ENCODE measurements around the gene PATL2.
"Not testable (repeated sequence)": the region's sequence is repeated elsewhere in the genome, so short reads cannot be mapped to it uniquely, and the experiment has no call there.

The PATL2 gene

GRCh38 chr15:44727485-44728231 lies 16.5 kb upstream of the PATL2 start:
- Histone ChIP-seq H3K4me3 (no peak overlapping the region; the same call in 1 of the 2 replicates), H3K36me3 (replicated peaks) (peaks cover 10% of the 10 kb centered on the region), H3K27me3 (ENCODE audit: low read depth) (no peaks in the 10 kb centered on the region), H3K9me3 (no peaks in the 10 kb centered on the region), H3K4me1 (peaks cover 8% of the 10 kb centered on the region)
- DNase-seq (ENCODE audit: low spot score in 2 of 2) = no peak
- in situ Hi-C loops (cut with MboI; ENCODE audit: low sequenced_read_pairs) = no loop called here

GRCh38 chr15:44726568-44727484 lies 15.7 kb upstream of the PATL2 start:
- in situ Hi-C loops (cut with MboI; ENCODE audit: low sequenced_read_pairs) = no loop called here
- Histone ChIP-seq H3K9me3 (no peaks in the 10 kb centered on the region), H3K27me3 (ENCODE audit: low read depth) (no peaks in the 10 kb centered on the region), H3K4me3 (no peak overlapping the region), H3K4me1 (peaks cover 8% of the 10 kb centered on the region), H3K36me3 (replicated peaks) (peaks cover 5% of the 10 kb centered on the region)
- DNase-seq (ENCODE audit: low spot score in 2 of 2) = no peak

DNA sequence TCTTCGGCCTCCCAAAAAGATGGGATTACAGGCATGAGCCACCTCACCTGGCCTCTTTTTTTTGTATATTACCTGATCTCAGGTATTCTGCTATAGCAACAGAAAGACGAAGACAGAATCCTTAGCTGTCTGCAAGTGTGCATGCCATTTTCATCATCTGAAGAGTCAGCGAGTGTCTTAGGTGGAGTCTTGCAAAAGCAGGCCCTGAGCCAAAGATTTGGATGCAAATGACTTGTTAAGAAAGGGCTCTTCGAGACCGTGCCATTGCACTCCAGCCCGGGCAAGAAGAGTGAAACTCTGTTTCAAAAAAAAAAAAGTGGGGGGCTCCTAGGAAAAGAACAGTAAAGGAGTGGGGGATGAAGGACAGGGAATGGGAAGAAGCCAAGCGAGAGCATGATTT lies 15.0 kb upstream of the PATL2 start:
- peaks cover 8% of the 10 kb centered on the region for H3K4me1 ChIP-seq
- in situ Hi-C loops (cut with MboI; ENCODE audit: low sequenced_read_pairs) = no loop called here
- H3K9me3 ChIP-seq = no peaks in the 10 kb centered on the region
- H3K27me3 ChIP-seq (ENCODE audit: low read depth) = no peaks in the 10 kb centered on the region
- H3K4me3 ChIP-seq = no peak overlapping the region
- H3K36me3 ChIP-seq (replicated peaks) = no peaks in the 10 kb centered on the region
- DNase-seq (ENCODE audit: low spot score in 2 of 2) = no peak

GRCh38 chr15:44722011-44722410 lies 10.9 kb upstream of the PATL2 start:
- no peaks in the 10 kb centered on the region for H3K9me3 ChIP-seq
- H3K4me3 ChIP-seq = no peak overlapping the region
- H3K27me3 ChIP-seq (ENCODE audit: low read depth) = no peaks in the 10 kb centered on the region
- DNase-seq (ENCODE audit: low spot score in 2 of 2) = no peak
- in situ Hi-C loops (cut with MboI; ENCODE audit: low sequenced_read_pairs) = no loop called here
- no peaks in the 10 kb centered on the region for H3K4me1 ChIP-seq
- H3K36me3 ChIP-seq (replicated peaks) = peaks cover 18% of the 10 kb centered on the region

DNA sequence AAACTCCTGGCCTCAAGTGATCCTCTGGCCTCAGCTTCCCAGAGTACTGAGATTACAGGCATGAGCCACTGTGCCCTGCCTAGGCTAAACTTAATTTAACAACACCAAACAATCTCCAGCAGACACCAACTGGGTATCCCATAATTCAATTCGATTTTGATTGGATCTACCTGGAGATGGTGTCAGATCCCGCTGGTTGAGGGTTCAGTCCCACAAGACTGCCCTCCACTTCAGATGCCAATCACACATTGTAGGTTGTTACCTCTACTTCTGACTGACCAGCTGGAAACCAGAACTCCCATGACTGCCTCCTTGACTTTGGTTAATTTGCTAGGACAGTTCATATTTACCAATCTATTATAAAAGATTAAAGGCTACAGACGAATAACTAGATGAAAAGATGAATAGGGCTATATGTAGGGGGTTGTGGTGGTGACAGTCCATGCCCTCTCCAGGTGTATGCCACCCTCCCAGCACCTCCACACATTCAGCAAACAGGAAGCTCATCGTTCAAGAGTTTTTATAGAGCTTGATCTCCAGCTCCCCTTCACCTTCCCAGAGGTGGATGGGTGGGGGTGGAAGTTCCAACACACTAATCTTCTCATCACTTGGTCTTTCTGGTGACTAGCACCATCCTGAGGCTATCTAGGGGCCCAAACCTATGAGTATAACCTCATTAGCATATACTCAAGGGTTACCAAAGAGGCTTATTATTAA lies 9.5 kb upstream of the PATL2 start:
- in situ Hi-C loops (cut with MboI; ENCODE audit: low sequenced_read_pairs) = no loop called here
- DNase-seq (ENCODE audit: low spot score in 2 of 2) = no peak
- no peaks in the 10 kb centered on the region for H3K9me3 ChIP-seq
- H3K4me3 ChIP-seq = no peak overlapping the region
- H3K4me1 ChIP-seq = no peaks in the 10 kb centered on the region
- no peaks in the 10 kb centered on the region for H3K27me3 ChIP-seq (ENCODE audit: low read depth)
- peaks cover 32% of the 10 kb centered on the region for H3K36me3 ChIP-seq (replicated peaks)

DNA sequence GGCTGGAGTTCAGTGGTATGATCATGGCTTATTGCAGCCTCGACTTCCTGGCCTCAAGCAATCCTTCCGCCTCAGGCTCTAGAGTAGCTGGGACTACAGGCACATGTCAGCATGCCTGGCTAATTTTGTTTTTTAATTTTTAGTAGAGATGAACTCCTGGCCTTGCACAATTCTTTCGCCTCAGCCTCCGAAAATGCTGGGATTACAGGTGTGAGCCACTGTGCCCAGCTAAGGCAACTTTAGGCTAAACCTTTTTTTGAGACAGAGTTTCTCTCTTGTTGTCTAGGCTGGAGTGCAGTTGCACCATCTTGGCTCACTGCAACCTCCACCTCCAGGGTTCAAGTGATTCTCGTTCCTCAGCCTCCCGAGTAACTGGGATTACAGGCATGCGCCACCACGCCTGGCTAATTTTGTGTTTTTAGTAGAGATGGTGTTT lies 8.9 kb upstream of the PATL2 start:
- DNase-seq (ENCODE audit: low spot score in 2 of 2); H3K4me1 ChIP-seq; in situ Hi-C loops (cut with MboI; ENCODE audit: low sequenced_read_pairs); H3K27me3 ChIP-seq (ENCODE audit: low read depth); H3K9me3 ChIP-seq; H3K4me3 ChIP-seq: not testable (repeated sequence)
- peaks cover 38% of the 10 kb centered on the region for H3K36me3 ChIP-seq (replicated peaks)

- peaks cover 42% of the 10 kb centered on the region for H3K36me3 ChIP-seq (replicated peaks)
- H3K9me3 ChIP-seq = no peaks in the 10 kb centered on the region
- H3K4me3 ChIP-seq = no peak overlapping the region
- in situ Hi-C loops (cut with MboI; ENCODE audit: low sequenced_read_pairs) = no loop called here
- DNase-seq (ENCODE audit: low spot score in 2 of 2) = no peak
- no peaks in the 10 kb centered on the region for H3K27me3 ChIP-seq (ENCODE audit: low read depth)
- H3K4me1 ChIP-seq = no peaks in the 10 kb centered on the region
Observed at GRCh38 chr15:44719293-44719999, 8.3 kb upstream of the PATL2 start.

GRCh38 chr15:44718927-44719292 lies 7.8 kb upstream of the PATL2 start:
- in situ Hi-C loops (cut with MboI; ENCODE audit: low sequenced_read_pairs) = no loop called here
- Histone ChIP-seq H3K27me3 (ENCODE audit: low read depth) (no peaks in the 10 kb centered on the region), H3K4me3 (no peak overlapping the region), H3K36me3 (replicated peaks) (peaks cover 42% of the 10 kb centered on the region), H3K9me3 (no peaks in the 10 kb centered on the region), H3K4me1 (peaks cover 3% of the 10 kb centered on the region; the same call in 1 of the 2 replicates)
- DNase-seq (ENCODE audit: low spot score in 2 of 2) = no peak

GRCh38 chr15:44718180-44718926 lies 7.2 kb upstream of the PATL2 start:
- no peak for DNase-seq (ENCODE audit: low spot score in 2 of 2)
- Histone ChIP-seq H3K27me3 (ENCODE audit: low read depth) (no peaks in the 10 kb centered on the region), H3K9me3 (no peaks in the 10 kb centered on the region), H3K4me1 (peaks cover 4% of the 10 kb centered on the region; the same call in 1 of the 2 replicates), H3K36me3 (replicated peaks) (peaks cover 42% of the 10 kb centered on the region), H3K4me3 (no peak overlapping the region)
- in situ Hi-C loops (cut with MboI; ENCODE audit: low sequenced_read_pairs) = no loop called here

GRCh38 chr15:44716983-44717602 lies 6.0 kb upstream of the PATL2 start:
- Histone ChIP-seq H3K9me3 (no peaks in the 10 kb centered on the region), H3K4me1 (peaks cover 4% of the 10 kb centered on the region; the same call in 1 of the 2 replicates), H3K36me3 (replicated peaks) (peaks cover 42% of the 10 kb centered on the region), H3K4me3 (no peak overlapping the region), H3K27me3 (ENCODE audit: low read depth) (no peaks in the 10 kb centered on the region)
- in situ Hi-C loops (cut with MboI; ENCODE audit: low sequenced_read_pairs) = no loop called here
- no peak for DNase-seq (ENCODE audit: low spot score in 2 of 2)

GRCh38 chr15:44715797-44716334 lies 4.7 kb upstream of the PATL2 start:
- in situ Hi-C loops (cut with MboI; ENCODE audit: low sequenced_read_pairs) = no loop called here
- no peaks in the 10 kb centered on the region for H3K27me3 ChIP-seq (ENCODE audit: low read depth)
- DNase-seq (ENCODE audit: low spot score in 2 of 2) = no peak
- H3K9me3 ChIP-seq = no peaks in the 10 kb centered on the region
- H3K4me1 ChIP-seq = peaks cover 4% of the 10 kb centered on the region; the same call in 1 of the 2 replicates
- H3K4me3 ChIP-seq = no peak overlapping the region
- peaks cover 45% of the 10 kb centered on the region for H3K36me3 ChIP-seq (replicated peaks)

GRCh38 chr15:44715142-44715796 lies 4.1 kb upstream of the PATL2 start:
- Histone ChIP-seq H3K36me3 (replicated peaks) (peaks cover 45% of the 10 kb centered on the region), H3K4me1 (peaks cover 4% of the 10 kb centered on the region; the same call in 1 of the 2 replicates), H3K9me3 (no peaks in the 10 kb centered on the region), H3K27me3 (ENCODE audit: low read depth) (no peaks in the 10 kb centered on the region), H3K4me3 (no peak overlapping the region)
- in situ Hi-C loops (cut with MboI; ENCODE audit: low sequenced_read_pairs) = no loop called here
- no peak for DNase-seq (ENCODE audit: low spot score in 2 of 2)
